OCI-LY7 (cell line): Measurements from ENCODE around the gene NR0B1. TPM values are rescaled to one million over a fixed set of nuclear protein-coding genes. Genes with fewer than 3 reads are reported as not detected.

Experiments used
- BruUV-seq: library from RNA; stranded (reverse); fragments of 400-500 nt; replicated peaks from 2 replicates; lab custom pipeline; 2021; lab: Mats Ljungman, UMichigan
- CTCF ChIA-PET: fragments of 300-600 bp; sonication (Branson Sonifier 250); formaldehyde crosslinking; loops from one replicate; lab custom pipeline; 2022; ENCODE audit warnings: antibody characterized with exemption; ENCODE audit not compliant: unreplicated experiment; lab: Charles Lee
- POLR2A ChIA-PET: fragments of 300-600 bp; sonication (Branson Sonifier 250); formaldehyde crosslinking; loops from one replicate; lab custom pipeline; 2022; ENCODE audit warnings: antibody characterized with exemption; lab: Charles Lee
- DNase-seq: peaks from one replicate; pipeline ENCODE4 v3.0.0-alpha.2; 2015; ENCODE audit warnings: low spot score
- H2AFZ ChIP-seq: fragments of 200-600 bp; sonication (generic), shearing (Covaris generic); 2 replicates; pipeline ENCODE4 v1.6.1; 2014; ENCODE audit warnings: mild to moderate bottlenecking, antibody characterized with exemption, low read length, moderate library complexity
- H3K27ac ChIP-seq: fragments of 200-600 bp; sonication (generic); 2 replicates; pipeline ENCODE4 v1.5.1; 2014; ENCODE audit warnings: mixed run types, low read depth, mild to moderate bottlenecking, moderate library complexity, low read length, inconsistent platforms; ENCODE audit not compliant: poor library complexity, severe bottlenecking
- H3K36me3 ChIP-seq: fragments of 200-600 bp; sonication (generic); 2 replicates; pipeline ENCODE4 v1.6.1; 2014; ENCODE audit warnings: mild to moderate bottlenecking, antibody characterized with exemption, low read length, moderate library complexity, mixed read lengths; ENCODE audit not compliant: insufficient read depth
- H3K4me1 ChIP-seq: fragments of 200-600 bp; sonication (generic); 2 replicates; pipeline ENCODE4 v1.5.1; 2014; ENCODE audit warnings: mild to moderate bottlenecking, low read length; ENCODE audit not compliant: insufficient read depth, poor library complexity, severe bottlenecking
- H3K4me2 ChIP-seq: fragments of 200-600 bp; sonication (generic); 2 replicates; pipeline ENCODE4 v1.6.1; 2014; ENCODE audit warnings: mild to moderate bottlenecking, low read length
- H3K4me3 ChIP-seq: fragments of 200-600 bp; sonication (generic); 2 replicates; pipeline ENCODE4 v1.5.1; 2014; ENCODE audit warnings: mild to moderate bottlenecking, low read depth, low read length; ENCODE audit not compliant: poor library complexity, severe bottlenecking
- H3K79me2 ChIP-seq: fragments of 200-600 bp; sonication (generic); 2 replicates; pipeline ENCODE4 v1.6.1; 2016; ENCODE audit warnings: low read depth, mild to moderate bottlenecking, low read length, moderate library complexity, mixed read lengths; ENCODE audit not compliant: insufficient read depth
- H3K9me2 ChIP-seq: fragments of 200-600 bp; sonication (generic); 2 replicates; pipeline ENCODE4 v1.6.1; 2016; ENCODE audit warnings: mild to moderate bottlenecking, low read length, mixed read lengths; ENCODE audit not compliant: insufficient read depth
- H3K9me3 ChIP-seq: fragments of 200-600 bp; sonication (generic); 2 replicates; pipeline ENCODE4 v1.6.1; 2014; ENCODE audit warnings: mild to moderate bottlenecking, mixed run types, low read length, mixed read lengths
- H4K20me1 ChIP-seq: fragments of 200-600 bp; sonication (generic); 2 replicates; pipeline ENCODE4 v1.6.1; 2014; ENCODE audit warnings: mild to moderate bottlenecking, antibody characterized with exemption, low read length, moderate library complexity, mixed read lengths; ENCODE audit not compliant: insufficient read depth
- CTCF ChIP-seq: fragments of 200-600 bp; sonication (generic); conservative IDR thresholded peaks from 2 replicates; pipeline ENCODE4 v1.5.1; 2014; ENCODE audit warnings: mild to moderate bottlenecking, antibody characterized with exemption, low read length, moderate library complexity, mixed read lengths
- EZH2phosphoT487 ChIP-seq: fragments of 200-600 bp; sonication (generic); IDR thresholded peaks from 2 replicates; pipeline ENCODE4 v1.6.1; 2018; ENCODE audit warnings: low read depth, borderline replicate concordance, mild to moderate bottlenecking, mixed run types, antibody characterized with exemption, low read length, moderate library complexity, mixed read lengths
- intact Hi-C: fragments of 100-400 bp; cut with micrococcal nuclease; formaldehyde crosslinking; loops from one replicate; pipeline ENCODE4 v1.10.0; 2022; ENCODE audit not compliant: unreplicated experiment
- total RNA-seq, 2 experiments: library from RNA; depleted of rRNA in 1 of 2; stranded (reverse); fragments of >200 nt in 1 of 2; shearing (Covaris generic) in 1 of 2; gene quantifications; 2 replicates each; pipeline ENCODE4 v1.2.3, GENCODE V29; 2014 to 2022

The NR0B1 gene
- total RNA-seq, 2 experiments from 2014 or later, result not detected

DNA sequence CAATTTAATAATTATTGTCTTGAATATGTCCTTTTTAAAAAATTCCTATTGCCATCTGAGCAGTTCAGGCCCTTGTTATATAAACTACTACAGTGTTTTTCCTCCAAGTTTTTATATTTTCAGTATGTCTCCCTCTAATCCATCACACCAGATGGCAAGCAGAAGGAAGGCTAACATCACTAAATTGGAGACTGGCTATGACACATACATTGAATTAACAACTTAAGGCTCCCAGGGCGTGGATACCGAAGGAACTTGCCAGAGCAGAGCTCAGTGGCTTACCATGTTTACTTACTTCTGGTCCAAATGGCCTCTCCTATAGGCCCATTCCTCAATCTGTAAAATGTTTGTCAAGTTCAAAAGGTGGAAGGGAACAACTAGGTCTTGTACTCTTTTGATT, 49.3 kb downstream of the NR0B1 start:
- ChIA-PET CTCF (no interaction called here), POLR2A (no interaction called here)
- no peaks in the 10 kb centered on the region for H3K9me3 ChIP-seq
- no peak overlapping the region for H2AFZ ChIP-seq
- intact Hi-C loops, result no loop called here
- H3K79me2 ChIP-seq, result no peaks in the 10 kb centered on the region
- H3K27ac ChIP-seq, result no peak overlapping the region
- no peaks in the 10 kb centered on the region for H3K4me1 ChIP-seq
- no peak for TF ChIP-seq CTCF
- no peak for TF ChIP-seq EZH2phosphoT487
- no TSS peak for BruUV-seq
- H3K4me2 ChIP-seq, result no peak overlapping the region
- H3K4me3 ChIP-seq, result no peak overlapping the region
- no peak for DNase-seq
- H4K20me1 ChIP-seq, result no peaks in the 10 kb centered on the region
- no peaks in the 10 kb centered on the region for H3K9me2 ChIP-seq
- H3K36me3 ChIP-seq, result no peaks in the 10 kb centered on the region

Other genes starting within 250 kb of the NR0B1 start
- not detected in 2 replicates for gene MAGEB2, start 93.8 kb downstream of the NR0B1 start, total RNA-seq (2014; rRNA removed; shearing (Covaris generic))
- gene MAGEB2, start 93.8 kb downstream of the NR0B1 start, total RNA-seq (2022), result not detected in 2 replicates
- not detected in 2 replicates for gene MAGEB3, start 78.7 kb downstream of the NR0B1 start, total RNA-seq (2014; rRNA removed; shearing (Covaris generic))
- gene MAGEB3, start 78.7 kb downstream of the NR0B1 start, total RNA-seq (2022), result not detected in 2 replicates
- gene MAGEB4, start 67.4 kb downstream of the NR0B1 start, total RNA-seq (2014; rRNA removed; shearing (Covaris generic)), result not detected in 2 replicates
- not detected in 2 replicates for gene MAGEB4, start 67.4 kb downstream of the NR0B1 start, total RNA-seq (2022)
- gene MAGEB1, start 62.2 kb downstream of the NR0B1 start, total RNA-seq (2014; rRNA removed; shearing (Covaris generic)), result not detected in 2 replicates
- gene MAGEB1, start 62.2 kb downstream of the NR0B1 start, total RNA-seq (2022), result not detected in 2 replicates